ENCODE results near the gene NPEPPS. TPM values are rescaled to one million over a fixed set of nuclear protein-coding genes. Genes with fewer than 3 reads are reported as not detected.
"Not testable (repeated sequence)": the region's sequence is repeated elsewhere in the genome, so short reads cannot be mapped to it uniquely, and the experiment has no call there.

Gene NPEPPS
- total and polyA plus RNA-seq, 2 donors (not counting 1 experiment from before 2014, with no cell fraction given), result 127 to 144 TPM

DNA sequence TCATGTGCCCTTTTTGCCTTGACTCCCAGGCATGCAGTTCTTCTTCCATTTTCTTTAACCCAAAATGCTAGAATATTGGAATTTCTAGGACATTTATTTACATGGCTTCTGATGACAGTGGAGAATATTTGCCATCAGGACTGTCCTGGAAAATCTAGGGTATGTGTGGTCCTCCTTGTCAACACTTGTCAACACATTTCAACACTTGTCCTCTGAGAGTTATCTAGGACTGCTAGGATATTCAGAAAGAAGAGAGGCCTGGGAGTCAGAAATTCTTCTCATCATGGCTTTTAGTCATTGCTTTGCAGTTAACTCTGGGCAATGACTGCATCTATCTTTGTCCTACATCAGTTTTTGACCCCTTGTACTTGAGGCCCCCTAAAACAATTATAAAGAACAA, 11.5 kb upstream of the NPEPPS start:
- not testable (repeated sequence) for H3K27ac ChIP-seq (ENCODE audit: insufficient read depth, low read length); H3K9me3 ChIP-seq (ENCODE audit: control insufficient read depth, insufficient read depth, low read depth, low read length); H3K9ac ChIP-seq (ENCODE audit: insufficient read depth, low read length); H3K79me2 ChIP-seq (ENCODE audit: control insufficient read depth, insufficient read depth, low read length); H3K4me2 ChIP-seq (ENCODE audit: extremely low read depth, insufficient read depth, low read length); H3K36me3 ChIP-seq (ENCODE audit: control insufficient read depth, insufficient read depth, low read length); H3K4me3 ChIP-seq (replicated peaks in 1 of 4; ENCODE audit: control extremely low read depth in 1 of 4, insufficient read depth in 1 of 4, low read depth in 3 of 4, low read length in 4 of 4); H3K27me3 ChIP-seq (ENCODE audit: control insufficient read depth, insufficient read depth, low read length); H3K4me1 ChIP-seq (ENCODE audit: control insufficient read depth, extremely low read depth, insufficient read depth, low read length); DNase-seq (ENCODE audit: low read depth in 2 of 2); H4K20me1 ChIP-seq (ENCODE audit: control insufficient read depth, extremely low read depth, insufficient read depth, low read length); H2AFZ ChIP-seq (ENCODE audit: low read length)

- H2AFZ ChIP-seq (ENCODE audit: low read length); DNase-seq (ENCODE audit: low read depth in 2 of 2); H3K4me1 ChIP-seq (ENCODE audit: control insufficient read depth, extremely low read depth, insufficient read depth, low read length); H3K79me2 ChIP-seq (ENCODE audit: control insufficient read depth, insufficient read depth, low read length); H3K9me3 ChIP-seq (ENCODE audit: control insufficient read depth, insufficient read depth, low read depth, low read length); H3K36me3 ChIP-seq (ENCODE audit: control insufficient read depth, insufficient read depth, low read length); H3K27me3 ChIP-seq (ENCODE audit: control insufficient read depth, insufficient read depth, low read length); H4K20me1 ChIP-seq (ENCODE audit: control insufficient read depth, extremely low read depth, insufficient read depth, low read length); H3K4me2 ChIP-seq (ENCODE audit: extremely low read depth, insufficient read depth, low read length); H3K9ac ChIP-seq (ENCODE audit: insufficient read depth, low read length); H3K27ac ChIP-seq (ENCODE audit: insufficient read depth, low read length); H3K4me3 ChIP-seq (replicated peaks in 1 of 4; ENCODE audit: control extremely low read depth in 1 of 4, insufficient read depth in 1 of 4, low read depth in 3 of 4, low read length in 4 of 4): not testable (repeated sequence)
Observed at GRCh38 chr17:47520279-47520678, 10.6 kb upstream of the NPEPPS start.

DNA sequence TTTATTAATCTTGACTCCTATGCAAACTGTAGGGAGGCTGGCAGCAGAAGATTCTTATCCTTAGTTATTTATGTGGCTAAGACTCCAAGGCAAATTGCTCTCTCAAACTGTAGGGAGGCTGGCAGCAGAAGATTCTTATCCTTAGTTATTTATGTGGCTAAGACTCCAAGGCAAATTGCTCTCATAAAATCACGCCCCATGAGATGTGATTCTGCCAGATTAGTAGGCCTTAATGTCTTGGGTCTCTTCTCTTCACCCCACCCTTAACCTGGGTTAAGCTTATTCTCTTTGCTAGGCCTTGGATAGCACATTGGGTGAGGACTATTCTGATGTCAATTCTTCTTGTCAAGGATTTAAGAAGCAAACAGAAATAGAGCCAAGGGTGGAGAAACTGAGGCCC, 9.5 kb upstream of the NPEPPS start:
- H4K20me1 ChIP-seq (ENCODE audit: control insufficient read depth, extremely low read depth, insufficient read depth, low read length); H3K4me3 ChIP-seq (replicated peaks in 1 of 4; ENCODE audit: control extremely low read depth in 1 of 4, insufficient read depth in 1 of 4, low read depth in 3 of 4, low read length in 4 of 4); H3K9ac ChIP-seq (ENCODE audit: insufficient read depth, low read length); H3K4me1 ChIP-seq (ENCODE audit: control insufficient read depth, extremely low read depth, insufficient read depth, low read length); H3K79me2 ChIP-seq (ENCODE audit: control insufficient read depth, insufficient read depth, low read length); DNase-seq (ENCODE audit: low read depth in 2 of 2); H3K4me2 ChIP-seq (ENCODE audit: extremely low read depth, insufficient read depth, low read length); H3K36me3 ChIP-seq (ENCODE audit: control insufficient read depth, insufficient read depth, low read length); H2AFZ ChIP-seq (ENCODE audit: low read length); H3K27me3 ChIP-seq (ENCODE audit: control insufficient read depth, insufficient read depth, low read length); H3K27ac ChIP-seq (ENCODE audit: insufficient read depth, low read length); H3K9me3 ChIP-seq (ENCODE audit: control insufficient read depth, insufficient read depth, low read depth, low read length): not testable (repeated sequence)

DNA sequence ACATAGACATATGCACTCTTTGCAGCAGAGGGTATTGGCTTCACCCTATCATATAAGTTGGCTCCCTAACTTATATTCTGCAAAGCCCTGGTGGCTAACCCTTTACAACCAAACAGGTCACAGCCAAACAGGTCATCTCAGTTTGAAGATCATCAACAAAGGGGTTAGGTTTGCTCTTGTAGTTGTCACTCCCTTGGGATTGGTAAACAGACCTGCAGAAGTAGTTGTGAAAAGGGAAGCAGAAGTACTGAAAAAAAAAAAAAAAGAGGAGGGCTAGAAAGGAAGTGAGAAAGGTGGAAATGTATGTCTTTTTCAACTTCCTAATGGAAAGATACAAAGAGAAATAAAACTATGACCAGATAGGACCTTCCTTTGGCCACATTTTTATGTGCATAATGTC, 8.6 kb upstream of the NPEPPS start:
- H3K4me2 ChIP-seq (ENCODE audit: extremely low read depth, insufficient read depth, low read length); H3K27ac ChIP-seq (ENCODE audit: insufficient read depth, low read length); H3K27me3 ChIP-seq (ENCODE audit: control insufficient read depth, insufficient read depth, low read length); H4K20me1 ChIP-seq (ENCODE audit: control insufficient read depth, extremely low read depth, insufficient read depth, low read length); H3K9me3 ChIP-seq (ENCODE audit: control insufficient read depth, insufficient read depth, low read depth, low read length); DNase-seq (ENCODE audit: low read depth in 2 of 2); H3K79me2 ChIP-seq (ENCODE audit: control insufficient read depth, insufficient read depth, low read length); H3K4me3 ChIP-seq (replicated peaks in 1 of 4; ENCODE audit: control extremely low read depth in 1 of 4, insufficient read depth in 1 of 4, low read depth in 3 of 4, low read length in 4 of 4); H3K36me3 ChIP-seq (ENCODE audit: control insufficient read depth, insufficient read depth, low read length); H2AFZ ChIP-seq (ENCODE audit: low read length); H3K9ac ChIP-seq (ENCODE audit: insufficient read depth, low read length); H3K4me1 ChIP-seq (ENCODE audit: control insufficient read depth, extremely low read depth, insufficient read depth, low read length): not testable (repeated sequence)

DNA sequence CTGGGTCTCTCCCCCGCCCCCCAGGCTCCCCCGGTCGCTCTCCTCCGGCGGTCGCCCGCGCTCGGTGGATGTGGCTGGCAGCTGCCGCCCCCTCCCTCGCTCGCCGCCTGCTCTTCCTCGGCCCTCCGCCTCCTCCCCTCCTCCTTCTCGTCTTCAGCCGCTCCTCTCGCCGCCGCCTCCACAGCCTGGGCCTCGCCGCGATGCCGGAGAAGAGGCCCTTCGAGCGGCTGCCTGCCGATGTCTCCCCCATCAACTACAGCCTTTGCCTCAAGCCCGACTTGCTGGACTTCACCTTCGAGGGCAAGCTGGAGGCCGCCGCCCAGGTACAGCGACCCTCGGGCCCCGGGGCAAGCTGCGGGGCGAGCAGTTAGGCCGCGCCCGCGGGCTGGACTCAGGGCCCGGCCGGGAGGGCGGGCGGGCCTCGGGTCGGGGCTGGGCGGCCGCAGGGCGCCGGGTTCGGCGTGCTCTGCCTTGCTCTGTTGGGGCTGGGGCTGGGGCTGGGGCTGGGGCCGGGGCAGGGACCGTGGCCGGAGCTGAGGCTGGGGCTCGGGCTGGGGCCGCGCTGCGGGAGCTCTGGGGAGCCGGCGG, 419 bp downstream of the NPEPPS start:
- peaks cover 25% of the 10 kb centered on the region for H3K79me2 ChIP-seq (ENCODE audit: control insufficient read depth, insufficient read depth, low read length)
- not testable (repeated sequence) for H2AFZ ChIP-seq (ENCODE audit: low read length); H3K27me3 ChIP-seq (ENCODE audit: control insufficient read depth, insufficient read depth, low read length); H3K27ac ChIP-seq (ENCODE audit: insufficient read depth, low read length); H3K4me1 ChIP-seq (ENCODE audit: control insufficient read depth, extremely low read depth, insufficient read depth, low read length); H4K20me1 ChIP-seq (ENCODE audit: control insufficient read depth, extremely low read depth, insufficient read depth, low read length); H3K9me3 ChIP-seq (ENCODE audit: control insufficient read depth, insufficient read depth, low read depth, low read length); H3K4me2 ChIP-seq (ENCODE audit: extremely low read depth, insufficient read depth, low read length); DNase-seq (ENCODE audit: low read depth in 2 of 2); H3K36me3 ChIP-seq (ENCODE audit: control insufficient read depth, insufficient read depth, low read length)
- peak overlapping the region; percentile 26 to 69 (median 56) for H3K4me3 ChIP-seq (replicated peaks in 1 of 4; ENCODE audit: control extremely low read depth in 1 of 4, insufficient read depth in 1 of 4, low read depth in 3 of 4, low read length in 4 of 4)
- H3K9ac ChIP-seq (ENCODE audit: insufficient read depth, low read length), result peak overlapping the region; percentile 42

GRCh38 chr17:47539085-47539484, 8.2 kb downstream of the NPEPPS start:
- not testable (repeated sequence) for H3K9me3 ChIP-seq (ENCODE audit: control insufficient read depth, insufficient read depth, low read depth, low read length); H3K9ac ChIP-seq (ENCODE audit: insufficient read depth, low read length); H2AFZ ChIP-seq (ENCODE audit: low read length); H3K4me3 ChIP-seq (replicated peaks in 1 of 4; ENCODE audit: control extremely low read depth in 1 of 4, insufficient read depth in 1 of 4, low read depth in 3 of 4, low read length in 4 of 4); H3K36me3 ChIP-seq (ENCODE audit: control insufficient read depth, insufficient read depth, low read length); H4K20me1 ChIP-seq (ENCODE audit: control insufficient read depth, extremely low read depth, insufficient read depth, low read length); H3K27ac ChIP-seq (ENCODE audit: insufficient read depth, low read length); H3K27me3 ChIP-seq (ENCODE audit: control insufficient read depth, insufficient read depth, low read length); H3K4me1 ChIP-seq (ENCODE audit: control insufficient read depth, extremely low read depth, insufficient read depth, low read length); H3K4me2 ChIP-seq (ENCODE audit: extremely low read depth, insufficient read depth, low read length)
- peaks cover 35% of the 10 kb centered on the region for H3K79me2 ChIP-seq (ENCODE audit: control insufficient read depth, insufficient read depth, low read length)
- peak in 1 of 2 donors; percentile 14 for DNase-seq (ENCODE audit: low read depth in 2 of 2)

DNA sequence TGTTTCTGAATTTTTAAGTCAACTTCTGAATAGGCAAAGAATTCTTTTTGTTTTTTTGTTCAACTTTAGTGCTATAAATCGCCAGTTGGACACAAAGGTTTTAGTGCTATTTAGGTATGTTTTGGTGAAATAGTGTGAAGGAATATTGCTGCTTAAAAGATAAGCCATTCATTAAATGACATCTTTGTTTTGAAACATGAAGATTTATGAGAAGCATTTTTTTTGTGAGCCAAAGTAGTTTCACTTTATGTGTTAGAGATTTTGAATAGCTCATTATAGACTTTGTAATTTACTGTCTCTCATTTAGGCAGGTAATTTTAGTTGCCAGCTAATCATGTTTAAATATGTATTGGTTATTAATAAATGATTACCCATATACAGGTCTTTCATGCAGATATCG, 10.8 kb downstream of the NPEPPS start:
- not testable (repeated sequence) for H4K20me1 ChIP-seq (ENCODE audit: control insufficient read depth, extremely low read depth, insufficient read depth, low read length); H3K4me2 ChIP-seq (ENCODE audit: extremely low read depth, insufficient read depth, low read length); H2AFZ ChIP-seq (ENCODE audit: low read length); H3K9ac ChIP-seq (ENCODE audit: insufficient read depth, low read length); H3K36me3 ChIP-seq (ENCODE audit: control insufficient read depth, insufficient read depth, low read length); H3K27ac ChIP-seq (ENCODE audit: insufficient read depth, low read length); DNase-seq (ENCODE audit: low read depth in 2 of 2); H3K9me3 ChIP-seq (ENCODE audit: control insufficient read depth, insufficient read depth, low read depth, low read length); H3K4me3 ChIP-seq (replicated peaks in 1 of 4; ENCODE audit: control extremely low read depth in 1 of 4, insufficient read depth in 1 of 4, low read depth in 3 of 4, low read length in 4 of 4); H3K27me3 ChIP-seq (ENCODE audit: control insufficient read depth, insufficient read depth, low read length); H3K4me1 ChIP-seq (ENCODE audit: control insufficient read depth, extremely low read depth, insufficient read depth, low read length)
- peaks cover 28% of the 10 kb centered on the region for H3K79me2 ChIP-seq (ENCODE audit: control insufficient read depth, insufficient read depth, low read length)

Measured in fibroblast of lung (primary cell).